Adrenal gland (tissue), 12 donors: Measurements from ENCODE around the gene ANO7. TPM values are rescaled to one million over a fixed set of nuclear protein-coding genes. Genes with fewer than 3 reads are reported as not detected.

Source experiments
- DNase-seq, 7 donors: peaks; one replicate each; pipeline ENCODE4 v3.0.0-alpha.2; 2019 to 2020
- H3K27ac ChIP-seq, 5 donors: fragments of 200-600 bp; sonication (generic) in 4 of 5; 1 replicate in 3 of 5; 2 replicates in 2 of 5; pipeline versions ENCODE4 v1.5.1 to v1.8.0; 2016 to 2020; ENCODE audit warnings: mild to moderate bottlenecking in 1 of 5
- H3K27me3 ChIP-seq: fragments of 200-600 bp; 2 replicates; pipeline ENCODE4 v1.8.0; 2021
- H3K36me3 ChIP-seq, 2 donors: fragments of 200-600 bp; replicated peaks in 1 of 2; 1 replicate in 1 of 2; 2 replicates in 1 of 2; pipeline versions ENCODE4 v1.5.1 to v1.8.0; 2018 to 2022
- H3K4me1 ChIP-seq, 2 donors: fragments of 200-600 bp; replicated peaks in 1 of 2; 1 replicate in 1 of 2; 2 replicates in 1 of 2; pipeline versions ENCODE4 v1.5.1 to v1.8.0; 2018 to 2021
- H3K4me3 ChIP-seq, 4 donors: fragments of 200-600 bp; sonication (generic) in 3 of 4; one replicate each; pipeline ENCODE4 v1.5.1; 2016 to 2018
- H3K9me3 ChIP-seq, 3 donors: fragments of 200-600 bp; sonication (generic) in 1 of 3; replicated peaks in 1 of 3; 1 replicate in 2 of 3; 2 replicates in 1 of 3; pipeline versions ENCODE4 v1.5.1 to v1.8.0; 2016 to 2021
- POLR2A ChIP-seq, 2 donors: fragments of 450-650 bp; IDR thresholded peaks; one replicate each; pipeline ENCODE4 v1.6.1; 2017; ENCODE audit warnings: antibody characterized with exemption in 2 of 2, mild to moderate bottlenecking in 2 of 2, moderate library complexity in 1 of 2
- WGBS, 4 donors: extraction: QIAGEN DNeasy Blood & Tissue Kit in 2 of 4; methylation state at CpG; one replicate each; pipeline versions ENCODE4 v1.1.5 to v1.1.7; 2013 to 2017; 5-methylcytosine and 5-hydroxymethylcytosine counted together
- intact Hi-C, 2 donors: fragments of 100-400 bp; cut with DNase I; formaldehyde crosslinking; loops; one replicate each; pipeline versions ENCODE4 v1.14.1 to v1.15.0; 2022 to 2023
- polyA plus RNA-seq, 3 donors: library from polyadenylated mRNA; stranded (reverse); fragments of 200-250 nt in 2 of 3; fragments of 350-450 nt in 1 of 3; fragmentation: Illumina TruSeq in 1 of 3; extraction: RNeasy Lipid Tissue Mini Kit (QIAGEN cat#74804) in 1 of 3; gene quantifications; one replicate each; pipeline ENCODE4 v1.2.3, GENCODE V29; 2013 to 2014
- total RNA-seq, 9 donors: library from RNA; depleted of rRNA in 4 of 9; stranded (reverse); fragments of >200 nt in 4 of 9; fragments of 120-200 nt in 1 of 9; fragmentation: NEBNext Ultra II Directional in 1 of 9; extraction: Animal tissue kit (Norgen Biotek cat#: 25700) in 1 of 9; gene quantifications; one replicate each; pipeline versions ENCODE4 v1.1.0 to v1.2.4, GENCODE V29; 2013 to 2023
- TF ChIP-seq, protein P1 (sequence below), 6 experiments: fragments of 450-650 bp in 4 of 6; fragments of 200-600 bp in 2 of 6; sonication (generic) in 1 of 6; IDR thresholded peaks; 1 replicate in 5 of 6; 2 replicates in 1 of 6; pipeline versions ENCODE4 v1.5.1 to v1.8.0; 2016 to 2021; ENCODE audit warnings: antibody characterized with exemption in 6 of 6, mild to moderate bottlenecking in 2 of 6, moderate library complexity in 1 of 6
- donor health status: healthy with polysubstance abuse.
- donor health status: Bipolar disorder and iron deficiency.
- donor health status: DM: yes; HTN: yes; CAD: no.
- donor health status: DM: no; HTN: no; CAD: no.
- donor health status: DM: no; HTN: no; CAD: no.
- donor health status: DM: yes; HTN: yes; CAD: no.

ANO7 gene
- total and polyA plus RNA-seq, 12 donors, result 0.48 to 5.1 (median 1.8) TPM

DNA sequence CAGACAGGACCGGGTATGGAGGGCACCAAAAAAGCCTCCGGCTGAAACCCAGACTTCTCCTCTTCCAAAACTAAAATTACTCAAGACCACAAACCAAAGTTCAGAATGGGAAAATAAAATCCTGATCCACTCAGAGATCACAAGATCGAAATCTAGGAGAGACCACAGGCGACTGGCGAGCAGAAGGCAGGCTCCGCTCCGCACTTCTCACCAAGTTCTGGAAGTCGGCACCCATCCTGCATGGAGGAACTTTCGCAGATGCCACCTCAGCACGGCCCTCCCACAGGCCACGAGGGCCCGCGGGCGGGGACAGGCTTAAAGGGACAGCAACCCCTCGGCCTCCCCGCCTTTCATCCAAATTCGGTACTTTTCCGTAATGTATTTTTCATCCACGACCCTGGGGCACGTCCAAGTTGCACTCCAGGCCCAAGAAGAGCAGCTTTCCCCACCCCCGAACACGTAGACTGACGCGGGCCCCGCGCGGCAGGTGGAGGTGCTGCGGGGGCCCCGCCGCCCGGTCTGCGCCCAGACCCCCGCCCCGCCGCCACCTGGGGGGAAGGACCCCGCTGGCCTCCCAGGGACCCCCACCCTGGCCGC, 83.3 kb downstream of the ANO7 start:
- DNase-seq, result peak; percentile 91 to 96 (median 93)
- peak overlapping the region; percentile 80 to 99 (median 98) for H3K27ac ChIP-seq
- peak overlapping the region; percentile 83 to 97 (median 88) for H3K4me3 ChIP-seq
- intact Hi-C loops, result no loop called here
- 0 to 1% (median 0%) methylated on average over 20 to 37 of the region's 37 CpGs for WGBS, 4 donors
- H3K4me1 ChIP-seq, result peaks cover 30 to 45% of the 10 kb centered on the region in 2 donors
- TF ChIP-seq, protein P1, sequence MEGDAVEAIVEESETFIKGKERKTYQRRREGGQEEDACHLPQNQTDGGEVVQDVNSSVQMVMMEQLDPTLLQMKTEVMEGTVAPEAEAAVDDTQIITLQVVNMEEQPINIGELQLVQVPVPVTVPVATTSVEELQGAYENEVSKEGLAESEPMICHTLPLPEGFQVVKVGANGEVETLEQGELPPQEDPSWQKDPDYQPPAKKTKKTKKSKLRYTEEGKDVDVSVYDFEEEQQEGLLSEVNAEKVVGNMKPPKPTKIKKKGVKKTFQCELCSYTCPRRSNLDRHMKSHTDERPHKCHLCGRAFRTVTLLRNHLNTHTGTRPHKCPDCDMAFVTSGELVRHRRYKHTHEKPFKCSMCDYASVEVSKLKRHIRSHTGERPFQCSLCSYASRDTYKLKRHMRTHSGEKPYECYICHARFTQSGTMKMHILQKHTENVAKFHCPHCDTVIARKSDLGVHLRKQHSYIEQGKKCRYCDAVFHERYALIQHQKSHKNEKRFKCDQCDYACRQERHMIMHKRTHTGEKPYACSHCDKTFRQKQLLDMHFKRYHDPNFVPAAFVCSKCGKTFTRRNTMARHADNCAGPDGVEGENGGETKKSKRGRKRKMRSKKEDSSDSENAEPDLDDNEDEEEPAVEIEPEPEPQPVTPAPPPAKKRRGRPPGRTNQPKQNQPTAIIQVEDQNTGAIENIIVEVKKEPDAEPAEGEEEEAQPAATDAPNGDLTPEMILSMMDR (IDR thresholded peaks at IDR 0.05), result no peak
- TF ChIP-seq POLR2A (IDR thresholded peaks at IDR 0.05), result peak in 1 of 2 donors; percentile 71
- no peaks in the 10 kb centered on the region for H3K27me3 ChIP-seq
- H3K9me3 ChIP-seq, result peaks cover 0 to 8% (median 0%) of the 10 kb centered on the region in 3 donors
- H3K36me3 ChIP-seq, result peaks cover 0 to 16% of the 10 kb centered on the region in 2 donors

DNA sequence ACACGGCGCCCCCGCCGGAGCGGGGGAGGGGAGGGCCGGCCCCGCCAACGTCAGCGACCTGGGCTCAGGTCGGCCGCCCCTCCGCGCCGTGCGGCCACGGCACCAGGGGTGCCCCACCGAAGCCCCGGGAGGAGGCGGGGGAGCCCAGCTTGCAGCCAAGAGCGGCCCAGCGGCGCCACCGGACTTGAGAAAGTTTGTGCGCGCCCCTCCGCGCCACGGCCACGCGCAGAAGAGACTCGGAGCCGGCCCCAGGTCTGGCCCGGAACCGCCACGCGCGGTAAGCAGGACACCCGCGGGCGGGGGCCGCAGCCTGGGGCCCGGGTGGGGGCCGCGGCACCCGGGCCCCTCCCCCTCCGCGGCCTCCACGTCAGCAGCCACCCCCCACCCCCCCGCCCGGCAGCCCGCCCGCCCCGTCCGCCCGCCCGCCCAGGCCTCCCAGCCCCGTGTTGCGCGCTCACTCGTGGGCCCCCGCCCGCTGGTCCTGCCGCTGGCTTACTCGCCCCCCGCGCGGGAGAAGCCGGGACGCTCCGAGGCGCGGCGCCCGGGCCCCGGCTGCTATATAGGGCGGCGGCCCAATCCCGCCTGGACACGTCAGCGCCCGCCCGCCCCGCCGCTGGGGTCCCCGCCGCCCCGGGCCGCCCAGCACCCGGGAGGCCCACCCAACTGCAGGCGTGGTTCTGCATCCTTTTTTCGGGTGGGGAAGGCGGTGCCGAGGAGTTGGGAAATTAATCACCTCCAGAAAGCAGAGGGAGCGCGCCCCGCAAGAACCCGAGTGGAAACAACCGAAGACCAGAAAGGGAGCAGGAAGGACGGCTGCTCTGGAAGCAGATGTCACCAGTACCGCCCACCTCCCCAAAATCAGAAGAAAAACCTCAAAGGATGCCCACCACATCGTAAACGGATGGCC, 84.1 kb downstream of the ANO7 start:
- Histone ChIP-seq H3K4me1 (peaks cover 30 to 42% of the 10 kb centered on the region in 2 donors), H3K36me3 (peaks cover 0 to 9% of the 10 kb centered on the region in 2 donors), H3K4me3 (peak overlapping the region; percentile 83 to 97 (median 88)), H3K27ac (peak overlapping the region; percentile 80 to 99 (median 98)), H3K9me3 (peaks cover 0 to 8% (median 0%) of the 10 kb centered on the region in 3 donors), H3K27me3 (no peaks in the 10 kb centered on the region)
- intact Hi-C loops, result no loop called here
- peak; percentile 59 to 75 (median 67) for DNase-seq
- 0 to 2% (median 1%) methylated on average over 9 to 87 of the region's 102 CpGs for WGBS, 4 donors
- TF ChIP-seq POLR2A (IDR thresholded peaks at IDR 0.05), result peak in 1 of 2 donors; percentile 47
- TF ChIP-seq, protein P1 (IDR thresholded peaks at IDR 0.05), result no peak

DNA sequence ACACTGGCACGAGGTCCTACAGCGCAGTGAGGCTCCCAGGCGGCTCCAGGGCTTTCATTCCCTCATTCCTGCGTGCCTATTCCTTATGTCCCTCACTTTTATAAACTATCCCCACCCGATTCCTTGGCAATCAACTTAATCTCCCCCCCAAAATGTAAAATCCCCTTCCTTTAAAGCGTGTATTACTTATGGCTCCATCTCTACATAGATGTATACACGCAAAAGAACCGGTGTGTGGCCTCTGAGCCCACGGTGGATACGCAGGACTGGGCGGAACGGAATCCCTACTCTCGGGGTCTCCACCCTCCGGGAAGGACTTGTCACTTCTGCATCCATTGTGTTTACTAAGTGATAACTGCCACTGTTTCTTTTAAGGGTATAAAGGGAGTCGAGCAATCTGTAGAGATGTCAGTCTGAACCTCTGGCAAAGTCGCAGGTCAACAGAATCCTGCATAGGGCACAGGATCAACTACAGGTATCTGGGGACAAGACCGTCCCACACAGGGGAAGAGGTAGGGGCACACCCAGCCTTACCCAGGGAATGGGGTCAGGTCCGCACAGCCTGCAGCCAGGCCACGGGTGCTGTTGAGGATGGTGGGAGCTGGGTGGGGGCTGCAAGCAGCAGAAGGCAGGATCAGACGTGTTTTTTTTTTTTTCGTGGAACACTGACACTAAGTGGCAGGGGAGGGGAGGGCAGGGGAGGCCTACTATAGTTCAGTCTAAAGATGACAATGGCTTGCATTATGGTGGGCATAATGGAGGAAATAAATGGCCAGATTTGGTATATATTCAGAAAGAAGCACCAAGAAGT, 84.9 kb downstream of the ANO7 start:
- Histone ChIP-seq H3K4me1 (peaks cover 27 to 37% of the 10 kb centered on the region in 2 donors), H3K9me3 (peaks cover 0 to 8% (median 0%) of the 10 kb centered on the region in 3 donors), H3K27me3 (no peaks in the 10 kb centered on the region), H3K36me3 (peaks cover 0 to under 1% of the 10 kb centered on the region in 2 donors), H3K27ac (peak overlapping the region in 4 of 5 donors; percentile 96 to 99 (median 98)), H3K4me3 (peak overlapping the region in 2 of 4 donors; percentile 83 to 97)
- peak in 1 of 7 donors; percentile 53 for DNase-seq
- TF ChIP-seq, protein P1 (IDR thresholded peaks at IDR 0.05), result no peak
- no peak for TF ChIP-seq POLR2A (IDR thresholded peaks at IDR 0.05)
- WGBS, 4 donors, result 63 to 72% (median 67%) methylated on average over 21 of the region's 21 CpGs
- intact Hi-C loops, result no loop called here
